ENCODE results near the gene ZIC1.

Gene ZIC1

GRCh38 chr3:147424581-147425387 lies 15.6 kb downstream of the ZIC1 start:
- DNase-seq, result no peak

DNA sequence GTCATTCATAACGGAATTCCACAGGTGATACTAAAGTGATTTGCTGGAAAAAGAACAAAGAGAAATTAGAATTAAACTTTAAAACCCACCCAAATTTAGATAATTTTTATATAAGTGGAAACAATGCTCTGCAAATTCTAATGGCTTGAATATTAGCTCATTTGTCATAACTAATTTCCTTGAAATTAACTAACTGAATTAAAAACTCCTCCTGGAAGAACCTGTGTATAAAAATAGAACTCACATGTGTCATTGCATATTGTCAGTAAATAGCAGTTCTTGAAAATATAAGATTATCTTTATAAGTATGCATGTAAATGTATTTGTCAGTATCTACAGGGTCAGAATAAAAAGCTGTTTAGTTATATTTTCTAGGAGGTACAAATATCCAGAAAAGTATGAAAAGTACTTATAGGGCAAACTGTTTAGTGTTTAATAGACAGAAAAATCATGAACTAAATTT lies 16.3 kb downstream of the ZIC1 start:
- no peak for DNase-seq

DNA sequence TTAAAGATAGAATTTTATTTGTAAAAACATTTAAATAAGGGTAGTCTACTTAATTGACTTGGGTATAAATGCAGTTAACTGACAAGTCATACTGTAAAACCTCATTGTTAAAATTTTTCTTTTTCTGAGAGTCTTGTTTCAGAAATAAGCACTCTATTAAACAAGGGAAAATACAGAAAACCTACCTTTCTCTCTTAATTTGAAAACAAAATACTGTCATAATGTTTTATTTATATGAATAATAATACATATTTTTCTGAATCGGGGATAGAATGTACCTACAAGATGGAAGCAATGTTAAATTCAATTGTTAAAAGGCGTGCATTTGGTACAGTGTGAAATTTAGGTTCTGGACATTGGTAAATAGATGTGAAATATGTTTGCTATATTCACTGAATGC lies 17.8 kb downstream of the ZIC1 start:
- DNase-seq, result no peak

GRCh38 chr3:147427746-147428145 lies 18.6 kb downstream of the ZIC1 start:
- DNase-seq, result no peak

GRCh38 chr3:147428326-147428725 lies 19.2 kb downstream of the ZIC1 start:
- DNase-seq, result no peak

DNA sequence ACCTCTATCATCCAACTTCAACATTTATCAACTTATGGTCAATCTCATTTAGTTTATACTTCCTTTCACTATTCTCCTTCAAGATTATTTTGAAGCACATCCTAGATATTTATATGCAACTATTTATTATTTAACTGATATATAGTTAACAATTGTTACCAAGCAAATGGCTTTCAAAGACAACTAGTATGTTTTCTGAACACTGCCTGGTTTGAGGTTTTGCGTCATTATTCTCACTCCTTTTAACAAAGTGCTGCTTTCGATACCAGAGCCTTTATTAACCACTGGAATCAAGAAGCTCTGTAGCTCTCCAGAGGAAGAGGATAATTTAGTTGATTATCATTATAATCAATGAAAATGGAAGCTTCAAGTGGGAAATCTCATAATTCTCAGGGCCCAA lies 19.6 kb downstream of the ZIC1 start:
- no peak for DNase-seq

- peak in 1 of 2 experiments; percentile 2 for DNase-seq
Observed at GRCh38 chr3:147431751-147432150, 22.6 kb downstream of the ZIC1 start.

GRCh38 chr3:147447224-147447623 lies 38.1 kb downstream of the ZIC1 start:
- no peak for DNase-seq

GRCh38 chr3:147449669-147450068 lies 40.5 kb downstream of the ZIC1 start:
- DNase-seq, result no peak

DNA sequence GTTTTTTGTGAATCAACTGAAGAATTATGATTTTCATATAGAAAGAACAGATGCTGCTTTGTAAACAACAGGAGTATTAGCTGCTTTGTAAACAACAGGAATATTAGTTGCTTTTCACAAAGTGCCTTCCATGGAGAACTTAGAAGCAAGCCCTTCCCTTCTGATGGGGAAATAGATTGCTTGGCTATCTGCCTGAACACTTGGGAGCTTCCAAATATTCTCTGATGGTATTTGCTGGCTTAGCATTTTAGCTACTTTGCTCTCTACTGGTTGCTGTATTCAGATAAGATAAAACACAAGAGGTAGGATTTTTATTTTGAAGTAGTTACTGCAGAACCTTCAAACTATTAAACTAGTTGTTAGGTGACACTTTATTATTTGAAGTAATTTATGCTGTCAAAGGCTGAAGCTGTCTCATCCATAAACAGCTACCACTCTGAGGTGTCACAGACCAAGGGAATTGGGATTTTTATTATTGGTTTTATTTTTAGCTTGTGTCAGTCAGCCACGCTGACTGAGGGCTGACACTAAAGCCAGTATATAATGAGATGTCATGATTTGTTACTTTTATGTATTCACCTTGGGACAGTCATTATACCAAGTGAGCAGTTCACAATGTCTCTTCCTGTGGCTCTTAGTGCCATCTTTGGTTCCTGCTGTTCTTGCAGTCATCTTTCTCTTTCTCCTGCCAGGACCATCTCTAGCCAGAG lies 50.0 kb downstream of the ZIC1 start:
- no peak for DNase-seq

- no peak for DNase-seq
Observed at GRCh38 chr3:147462856-147463255, 53.7 kb downstream of the ZIC1 start.
